ENCODE measurements around the gene DLGAP4.

DLGAP4 gene

DNA sequence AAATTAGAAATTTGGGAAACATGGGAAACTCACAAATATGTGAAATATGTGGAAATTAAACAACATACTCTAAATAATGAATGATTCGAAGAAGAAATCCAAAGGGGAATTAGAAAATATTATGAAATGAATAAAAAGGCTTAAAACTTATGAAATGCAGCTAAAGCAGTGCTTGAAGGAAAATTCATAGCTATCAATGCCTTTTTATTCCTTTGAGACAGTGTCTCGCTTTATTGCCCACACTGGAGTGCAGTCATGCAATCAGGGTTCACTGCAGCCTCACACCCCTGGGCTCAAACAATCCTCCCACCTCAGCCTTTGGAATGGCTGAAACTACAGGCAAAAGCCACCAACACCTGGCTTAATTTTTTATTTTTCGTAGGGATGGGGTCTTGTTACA, 259.4 kb downstream of the DLGAP4 start:
- no peak overlapping the region for H3K4me3 Mint-ChIP-seq
- H3K36me3 Mint-ChIP-seq, result peaks cover 8% of the 10 kb centered on the region
- DNase-seq (ENCODE audit: low spot score in 2 of 2) (no peak), ATAC-seq (no peak)
- peaks cover 6% of the 10 kb centered on the region for H3K9me3 Mint-ChIP-seq
- no peak overlapping the region for H3K27ac Mint-ChIP-seq
- peaks cover 22% of the 10 kb centered on the region for H3K4me1 Mint-ChIP-seq

DNA sequence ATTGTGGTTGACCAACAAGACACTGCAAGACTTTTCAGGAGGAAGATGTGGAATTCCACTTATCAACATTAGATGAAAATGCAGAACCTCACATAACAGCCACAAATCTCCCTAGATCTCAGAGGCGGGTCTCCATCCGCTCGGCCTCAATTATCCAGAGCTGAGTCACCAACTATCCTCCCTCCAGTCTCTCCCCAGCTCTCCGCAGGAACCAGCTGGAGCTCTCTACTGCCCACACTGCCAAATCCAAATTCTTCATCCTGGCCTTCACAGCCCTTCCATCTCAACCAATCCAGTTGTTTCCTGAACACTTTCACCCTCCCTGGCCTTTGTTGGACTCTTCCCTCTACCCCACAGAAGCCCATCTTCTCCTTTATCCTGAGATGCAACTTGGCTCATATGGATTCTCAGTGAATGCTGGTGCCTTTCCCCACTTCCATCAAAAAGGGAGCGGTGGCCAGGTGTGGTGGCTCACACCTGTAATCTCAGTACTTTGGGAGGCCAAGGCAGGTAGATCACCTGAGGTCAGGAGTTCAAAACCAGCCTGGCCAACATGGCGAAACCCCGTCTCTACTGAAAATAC, 263.8 kb downstream of the DLGAP4 start:
- H3K27ac Mint-ChIP-seq, result peak overlapping the region; percentile 4
- peaks cover 23% of the 10 kb centered on the region for H3K4me1 Mint-ChIP-seq
- H3K9me3 Mint-ChIP-seq, result peaks cover 3% of the 10 kb centered on the region
- DNase-seq (ENCODE audit: low spot score in 2 of 2) (no peak), ATAC-seq (no peak)
- peaks cover 13% of the 10 kb centered on the region for H3K36me3 Mint-ChIP-seq
- no peak overlapping the region for H3K4me3 Mint-ChIP-seq

DNA sequence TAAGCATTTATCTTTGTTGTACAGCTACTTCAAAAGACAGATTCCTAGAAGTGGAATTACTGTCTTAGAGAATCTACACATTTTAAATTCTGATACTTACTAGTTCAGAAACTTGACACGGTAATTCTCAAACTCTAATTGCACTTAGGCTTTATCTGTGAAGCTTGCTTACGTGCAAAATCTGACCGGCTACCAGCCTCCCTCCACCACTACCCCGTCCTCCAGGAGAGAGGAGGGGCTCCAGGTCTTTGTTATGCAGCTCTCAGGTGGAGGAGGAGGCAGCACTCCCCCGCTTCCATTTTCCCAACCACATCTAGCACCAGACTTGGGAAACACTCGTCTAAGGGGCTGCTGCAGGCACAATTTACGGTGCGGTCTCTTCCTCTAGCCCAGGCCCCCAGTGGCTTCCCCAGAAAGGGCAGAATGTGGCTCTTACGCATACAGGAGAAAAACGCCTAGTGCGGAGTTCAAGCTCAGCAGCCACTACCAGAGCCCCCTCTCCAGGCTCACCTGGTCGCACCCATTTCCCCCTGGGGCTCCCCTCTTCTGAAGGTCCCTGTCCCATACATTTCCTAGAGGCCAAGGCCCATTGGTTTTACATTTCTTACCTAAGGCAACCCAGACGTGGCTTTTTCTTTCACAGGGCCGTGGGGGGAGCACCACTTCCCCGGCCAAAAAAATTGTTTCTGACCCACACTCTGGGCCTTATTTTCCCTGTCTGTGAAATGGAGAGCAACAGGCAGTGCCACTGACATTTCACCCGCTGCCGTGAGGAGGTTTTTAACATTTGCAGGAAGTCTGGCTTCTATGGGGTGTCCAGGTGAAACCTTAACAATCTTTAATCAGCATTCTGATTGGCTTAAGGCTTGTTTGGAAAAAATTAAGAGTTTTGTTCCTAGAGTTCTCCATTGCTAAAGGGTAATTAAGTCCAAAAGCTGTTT, 265.7 kb downstream of the DLGAP4 start:
- Mint-ChIP-seq H3K4me3 (peak overlapping the region; percentile 88), H3K36me3 (peaks cover 32% of the 10 kb centered on the region), H3K9me3 (no peaks in the 10 kb centered on the region), H3K4me1 (peaks cover 36% of the 10 kb centered on the region), H3K27ac (peak overlapping the region; percentile 97)
- no peak for ATAC-seq
- no peak for DNase-seq (ENCODE audit: low spot score in 2 of 2)

DNA sequence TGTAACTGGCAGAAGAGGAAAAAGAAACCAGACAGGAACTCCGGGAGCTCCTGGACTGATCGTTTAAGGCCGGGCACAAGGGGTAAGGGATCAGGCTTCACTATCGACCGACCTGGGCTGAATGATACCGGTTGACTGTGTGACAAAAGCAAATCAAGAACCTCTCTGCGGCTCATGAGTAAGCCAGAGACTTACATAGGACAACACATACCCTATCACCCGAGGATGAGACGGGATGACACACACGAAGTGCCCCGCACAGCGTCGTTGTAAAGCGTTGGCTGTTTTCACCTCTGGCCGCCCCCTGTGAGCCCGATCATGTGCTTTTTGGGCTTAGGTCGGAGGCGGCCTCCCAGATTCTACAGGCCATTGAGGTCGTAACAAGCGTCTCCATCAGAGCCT, 266.6 kb downstream of the DLGAP4 start:
- ATAC-seq, result peak; percentile 92
- peaks cover 36% of the 10 kb centered on the region for H3K4me1 Mint-ChIP-seq
- peak overlapping the region; percentile 88 for H3K4me3 Mint-ChIP-seq
- H3K9me3 Mint-ChIP-seq, result no peaks in the 10 kb centered on the region
- H3K36me3 Mint-ChIP-seq, result peaks cover 39% of the 10 kb centered on the region
- peak overlapping the region; percentile 97 for H3K27ac Mint-ChIP-seq
- DNase-seq (ENCODE audit: low spot score in 2 of 2), result no peak

DNA sequence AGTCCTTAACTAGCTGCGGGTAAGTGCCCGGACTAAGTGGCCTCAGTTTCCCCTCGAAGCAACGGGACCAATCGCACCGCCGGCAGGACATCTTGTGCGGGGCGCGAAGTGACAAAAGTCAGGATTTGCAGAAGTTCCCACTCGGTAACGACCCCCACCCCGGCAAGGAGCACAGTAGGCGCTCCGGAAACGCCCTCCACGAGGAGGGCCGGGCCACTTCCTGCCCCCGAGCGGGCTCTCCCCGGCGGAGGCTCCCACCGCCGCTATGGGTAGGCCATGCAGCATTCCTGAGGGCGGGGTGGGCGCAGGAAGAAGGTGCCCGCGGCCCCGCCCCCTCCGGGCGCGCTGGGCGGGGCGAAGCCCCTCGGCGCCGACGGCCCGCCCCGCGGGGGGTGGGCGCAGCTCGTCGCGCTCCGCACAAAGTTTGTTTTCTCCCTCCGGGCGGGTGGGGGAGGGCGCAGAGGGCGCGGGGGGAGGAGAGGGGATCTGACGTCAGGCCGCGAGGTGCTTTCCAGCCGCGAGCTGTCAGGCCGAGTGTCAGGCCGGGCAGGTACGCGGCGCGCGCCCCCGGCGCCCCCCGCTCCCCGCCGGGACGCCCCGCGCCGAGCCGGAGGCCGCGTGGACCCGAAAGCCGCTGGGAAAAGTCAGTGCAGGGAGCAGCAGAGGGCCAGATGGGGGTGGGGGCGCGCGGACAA, 267.1 kb downstream of the DLGAP4 start, which contains the start of gene TGIF2:
TGIF2 (plus strand) TSS at position 495 of the 695 bp plus-strand sequence. CDS start 5,178 bp downstream, outside the sequence.
- Mint-ChIP-seq H3K4me3 (peak within 1 kb of the TSS; percentile 88), H3K9me3 (no peaks in the 10 kb centered on the region), H3K36me3 (peaks cover 45% of the 10 kb centered on the region), H3K27ac (peak within 1 kb of the TSS; percentile 97), H3K4me1 (peaks cover 36% of the 10 kb centered on the region)
- peak; percentile 88 to 92 for DNase-seq (ENCODE audit: low spot score in 2 of 2)
- peak; percentile 83 for ATAC-seq

DNA sequence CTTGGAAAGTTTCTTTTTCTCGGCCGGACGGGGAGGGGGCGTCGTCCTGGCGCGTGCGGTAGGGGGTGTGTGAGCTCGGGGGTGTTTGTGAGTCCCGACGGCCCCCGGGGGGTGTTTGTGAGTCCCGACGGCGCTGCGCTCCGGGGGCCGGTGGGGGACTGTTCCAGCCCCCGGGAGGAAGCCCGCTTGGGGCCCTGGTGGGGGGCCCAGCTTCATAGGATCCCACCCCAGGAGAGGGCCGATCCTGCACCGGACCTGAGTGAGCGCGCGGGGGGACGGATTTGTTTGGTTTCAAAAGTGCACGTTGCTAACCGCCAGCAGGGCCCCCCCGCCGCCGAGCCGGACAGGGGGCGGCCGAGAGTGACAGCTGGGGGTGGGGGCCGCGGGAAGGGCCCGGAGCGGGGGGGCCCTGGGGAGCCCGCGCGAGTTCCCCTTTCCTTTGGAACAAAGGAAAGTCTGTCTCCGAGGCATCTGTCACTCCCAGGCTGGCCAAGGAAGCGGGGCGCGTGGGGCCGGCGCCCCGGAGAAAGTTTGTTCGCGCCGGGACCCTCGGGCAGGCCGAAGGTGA, 267.7 kb downstream of the DLGAP4 start:
- peaks cover 51% of the 10 kb centered on the region for H3K36me3 Mint-ChIP-seq
- DNase-seq (ENCODE audit: low spot score in 2 of 2) (peak in 1 of 2 donors; percentile 62), ATAC-seq (no peak)
- peaks cover 36% of the 10 kb centered on the region for H3K4me1 Mint-ChIP-seq
- H3K27ac Mint-ChIP-seq, result peak overlapping the region; percentile 91
- peak overlapping the region; percentile 88 for H3K4me3 Mint-ChIP-seq
- no peaks in the 10 kb centered on the region for H3K9me3 Mint-ChIP-seq

DNA sequence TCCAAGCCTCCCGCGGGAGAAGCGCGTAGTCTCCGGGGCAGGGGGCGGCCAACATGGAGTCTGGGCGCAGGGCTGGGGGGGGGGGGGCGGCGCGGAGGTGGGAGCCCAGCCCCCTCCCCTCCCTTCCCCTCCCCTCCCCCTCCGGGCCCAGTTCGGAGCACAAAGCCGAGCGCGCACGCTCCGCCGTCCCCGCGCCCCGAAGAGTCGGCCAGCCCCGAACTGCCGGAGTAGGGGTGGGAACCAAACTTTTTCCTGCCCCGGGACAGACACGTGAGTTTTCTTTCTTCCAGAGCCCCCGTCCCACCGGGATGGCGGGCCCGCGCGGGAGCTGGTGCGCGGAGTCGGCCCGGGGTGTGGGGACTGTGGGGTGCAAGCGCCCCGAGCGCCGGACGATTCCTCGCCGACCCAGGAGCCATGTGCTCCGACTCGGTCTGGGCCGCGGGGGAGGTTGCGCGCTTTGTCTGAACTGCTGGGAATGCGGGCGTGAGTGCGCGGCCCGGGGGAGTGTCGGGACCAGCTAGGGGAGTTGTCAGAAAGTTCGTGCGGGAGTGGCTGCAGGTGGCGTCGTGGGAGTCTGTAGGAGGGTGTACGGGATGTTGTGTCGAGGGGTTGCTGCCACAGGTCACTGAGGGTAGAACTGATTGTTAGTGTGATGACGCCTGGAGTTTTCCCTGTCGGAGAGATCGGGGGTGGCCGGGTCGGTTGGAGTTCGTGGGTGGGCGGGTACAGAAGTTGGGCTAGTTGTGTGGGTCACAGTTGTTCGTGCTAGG, 268.4 kb downstream of the DLGAP4 start:
- peak overlapping the region; percentile 91 for H3K27ac Mint-ChIP-seq
- ATAC-seq (no peak), DNase-seq (ENCODE audit: low spot score in 2 of 2) (peak in 1 of 2 donors; percentile 68)
- peaks cover 36% of the 10 kb centered on the region for H3K4me1 Mint-ChIP-seq
- H3K4me3 Mint-ChIP-seq, result peak overlapping the region; percentile 88
- peaks cover 58% of the 10 kb centered on the region for H3K36me3 Mint-ChIP-seq
- no peaks in the 10 kb centered on the region for H3K9me3 Mint-ChIP-seq

DNA sequence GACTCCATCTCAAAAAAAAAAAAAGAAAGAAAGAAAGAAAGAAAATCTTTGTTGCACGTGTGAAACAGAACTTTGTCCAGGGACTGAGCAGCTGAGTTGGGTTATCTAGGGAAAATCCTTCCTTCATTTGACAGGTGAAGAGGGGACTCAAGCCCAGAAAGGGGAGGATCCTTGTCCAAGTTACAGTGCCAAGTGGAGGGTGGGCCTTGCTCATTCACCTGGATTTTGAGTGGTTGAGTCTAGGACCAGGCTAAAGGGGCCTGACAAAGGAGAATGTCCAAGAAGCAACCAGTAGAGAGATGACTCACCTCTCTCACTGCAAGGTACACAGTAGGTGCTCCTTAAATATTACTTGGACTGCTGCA, 269.9 kb downstream of the DLGAP4 start:
- Mint-ChIP-seq H3K4me1 (peaks cover 44% of the 10 kb centered on the region), H3K9me3 (no peaks in the 10 kb centered on the region), H3K27ac (peak overlapping the region; percentile 91), H3K36me3 (peaks cover 73% of the 10 kb centered on the region), H3K4me3 (peak overlapping the region; percentile 88)
- ATAC-seq (no peak), DNase-seq (ENCODE audit: low spot score in 2 of 2) (no peak)

All from stimulated activated effector memory CD8-positive, alpha-beta T cell treated with anti-CD3 and anti-CD28 coated beads, Interleukin-12 subunit alpha, Interleukin-12 subunit beta, amount 100 ng/mL, for 72 hours (primary cell).